Measurements from ENCODE around the gene PSD4. TPM values are rescaled to one million over a fixed set of nuclear protein-coding genes. Genes with fewer than 3 reads are reported as not detected.

PSD4 gene
- total RNA-seq = 100 to 1,000 TPM; 192 to 193 TPM
- 42.1 TPM for polyA plus RNA-seq

GRCh38 chr2:113173542-113174375, at the start of gene PSD4:
TSS of gene PSD4 (plus strand) at chr2:113173971. CDS start at chr2:113182457, 8,486 bp downstream.
- peak; percentile 77 to 94 (median 91) for DNase-seq
- Mint-ChIP-seq H3K27ac (peak within 1 kb of the TSS; percentile 86 to 98 (median 94)), H3K4me1 (peaks cover 70 to 87% (median 76%) of the 10 kb centered on the region in 3 donors), H3K4me3 (peak within 1 kb of the TSS; percentile 89 to 95 (median 93)), H3K36me3 (peaks cover 0 to 38% (median 8%) of the 10 kb centered on the region in 3 donors), H3K27me3 (peaks cover 0 to 3% of the 10 kb centered on the region in 2 donors), H3K9me3 (peaks cover 0 to 3% (median 0%) of the 10 kb centered on the region in 5 donors)
- H3K36me3 ChIP-seq (ENCODE audit: insufficient read depth, low read length) = peaks cover 15% of the 10 kb centered on the region
- POLR2A ChIA-PET = interaction anchor here (0.8 to 4.2 kb wide), 4 partner anchors 9 to 31 kb away, joined by 3 to 40 read pairs (median 6); no protein-coding TSS in a partner anchor
- CTCF ChIA-PET = interaction anchor here (1.0 to 8.0 kb wide), 11 partner anchors 10 to 216 kb away, joined by 3 to 135 read pairs (median 7); no protein-coding TSS in a partner anchor
- H3K27me3 ChIP-seq (ENCODE audit: insufficient read depth, low read length, poor library complexity, severe bottlenecking) = no peaks in the 10 kb centered on the region
- peaks cover 76% of the 10 kb centered on the region for H3K4me1 ChIP-seq (ENCODE audit: insufficient read depth, low read length)
- H3K4me3 ChIP-seq (ENCODE audit: low read length) = peak within 1 kb of the TSS; percentile 88
- H3K9me3 ChIP-seq (ENCODE audit: low read length) = no peaks in the 10 kb centered on the region
- H3K27ac ChIP-seq (ENCODE audit: low read depth, low read length) = peak within 1 kb of the TSS; percentile 77

DNA sequence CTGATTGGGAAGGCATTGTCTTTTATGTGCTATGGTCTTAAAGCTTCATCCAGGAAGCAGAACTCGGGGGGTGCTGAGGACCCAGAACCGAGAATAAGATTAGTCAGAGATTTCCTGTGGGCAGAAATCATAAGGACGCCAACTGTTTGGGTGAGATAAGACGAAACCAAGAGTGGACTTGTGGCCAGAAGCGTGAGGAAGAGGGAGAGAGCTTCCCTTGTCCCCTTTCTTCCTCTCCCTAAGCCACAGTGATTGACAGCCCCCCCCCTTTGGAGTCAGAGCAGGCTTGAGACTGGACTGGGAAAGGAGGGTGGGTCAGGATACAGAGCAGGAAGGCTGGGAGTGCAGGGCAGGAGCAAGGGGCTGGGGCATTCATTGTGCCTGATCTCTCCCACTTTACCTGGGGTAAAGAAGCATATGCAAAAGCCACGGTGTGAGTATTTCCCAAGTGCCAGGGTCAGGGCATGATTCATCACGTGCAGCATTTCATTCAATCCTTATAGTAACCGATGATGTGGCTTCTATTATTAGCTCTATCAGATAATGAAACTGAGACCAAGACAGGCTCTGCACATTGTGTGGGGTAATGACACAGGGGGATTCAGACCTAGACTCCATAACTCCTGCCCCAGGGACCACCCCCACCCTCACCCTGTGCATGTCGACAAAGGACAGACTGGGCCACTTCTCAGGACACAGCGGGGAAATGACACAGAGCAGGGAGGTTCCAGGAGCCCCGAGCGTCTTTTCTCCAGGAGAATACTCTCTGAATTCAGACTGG, 49.4 kb upstream of the PSD4 start:
- H3K4me3 ChIP-seq (ENCODE audit: low read length) = no peak overlapping the region
- no peak overlapping the region for H3K27ac ChIP-seq (ENCODE audit: low read depth, low read length)
- no peaks in the 10 kb centered on the region for H3K36me3 Mint-ChIP-seq
- no peaks in the 10 kb centered on the region for H3K4me1 ChIP-seq (ENCODE audit: insufficient read depth, low read length)
- H3K4me1 Mint-ChIP-seq = peaks cover 6 to 20% (median 12%) of the 10 kb centered on the region in 3 donors
- POLR2A ChIA-PET = no interaction called here
- no peak for DNase-seq
- no peaks in the 10 kb centered on the region for H3K27me3 ChIP-seq (ENCODE audit: insufficient read depth, low read length, poor library complexity, severe bottlenecking)
- no peak overlapping the region for H3K4me3 Mint-ChIP-seq
- no peaks in the 10 kb centered on the region for H3K36me3 ChIP-seq (ENCODE audit: insufficient read depth, low read length)
- no peaks in the 10 kb centered on the region for H3K9me3 Mint-ChIP-seq
- H3K27me3 Mint-ChIP-seq = peaks cover 8 to 26% of the 10 kb centered on the region in 2 donors
- CTCF ChIA-PET = interaction anchor here (1.0 to 2.3 kb wide), 2 partner anchors 13 to 75 kb away, joined by 3 to 12 read pairs; no protein-coding TSS in a partner anchor
- peak overlapping the region in 1 of 8 donors; percentile 38 for H3K27ac Mint-ChIP-seq
- H3K9me3 ChIP-seq (ENCODE audit: low read length) = no peaks in the 10 kb centered on the region

GRCh38 chr2:113124984-113125855, 48.6 kb upstream of the PSD4 start:
- POLR2A ChIA-PET = no interaction called here
- no peak overlapping the region for H3K27ac ChIP-seq (ENCODE audit: low read depth, low read length)
- H3K4me3 ChIP-seq (ENCODE audit: low read length) = no peak overlapping the region
- H3K9me3 ChIP-seq (ENCODE audit: low read length) = no peaks in the 10 kb centered on the region
- H3K36me3 ChIP-seq (ENCODE audit: insufficient read depth, low read length) = no peaks in the 10 kb centered on the region
- CTCF ChIA-PET = interaction anchor here (2.3 kb wide), 1 partner anchor 12 kb away, joined by 12 read pairs; no protein-coding TSS in a partner anchor
- Mint-ChIP-seq H3K36me3 (no peaks in the 10 kb centered on the region), H3K27ac (no peak overlapping the region), H3K27me3 (peaks cover 9 to 26% of the 10 kb centered on the region in 2 donors), H3K9me3 (no peaks in the 10 kb centered on the region), H3K4me3 (no peak overlapping the region), H3K4me1 (peaks cover 6 to 20% (median 12%) of the 10 kb centered on the region in 3 donors)
- no peaks in the 10 kb centered on the region for H3K27me3 ChIP-seq (ENCODE audit: insufficient read depth, low read length, poor library complexity, severe bottlenecking)
- no peaks in the 10 kb centered on the region for H3K4me1 ChIP-seq (ENCODE audit: insufficient read depth, low read length)
- DNase-seq = no peak

DNA sequence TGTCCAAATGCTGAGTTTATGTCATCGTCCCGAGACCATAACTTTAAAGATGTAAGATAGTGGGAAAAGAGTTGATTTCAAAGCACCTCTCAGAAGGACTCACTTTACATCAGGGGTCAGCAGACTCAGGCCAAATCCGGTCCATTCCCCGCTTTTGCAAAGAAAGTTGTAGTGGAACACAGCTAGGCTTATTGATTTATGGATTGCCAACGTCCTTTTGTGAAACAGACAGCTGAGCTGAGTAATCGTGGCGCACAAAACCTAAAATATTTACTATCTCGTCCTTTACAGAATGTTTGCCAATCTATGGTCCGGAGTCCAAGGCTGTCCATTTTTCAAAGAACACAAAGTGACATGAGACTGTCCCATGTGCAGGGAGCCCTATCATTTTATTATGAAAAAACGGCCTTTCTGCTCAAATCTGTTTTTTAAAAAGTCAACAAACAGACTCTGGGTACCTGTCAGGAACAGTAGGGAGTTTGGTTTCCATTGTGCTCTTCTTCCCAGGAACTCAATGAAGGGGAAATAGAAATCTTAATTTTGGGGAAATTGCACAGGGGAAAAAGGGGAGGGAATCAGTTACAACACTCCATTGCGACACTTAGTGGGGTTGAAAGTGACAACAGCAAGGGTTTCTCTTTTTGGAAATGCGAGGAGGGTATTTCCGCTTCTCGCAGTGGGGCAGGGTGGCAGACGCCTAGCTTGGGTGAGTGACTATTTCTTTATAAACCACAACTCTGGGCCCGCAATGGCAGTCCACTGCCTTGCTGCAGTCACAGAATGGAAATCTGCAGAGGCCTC, 46.7 kb upstream of the PSD4 start, which contains the start of gene IL1RN:
Gene IL1RN (plus strand): TSS at position 754 of the 801 bp plus-strand sequence. CDS start 27 bp downstream, at position 781.
- H3K4me3 ChIP-seq (ENCODE audit: low read length) = no peak within 1 kb of the TSS

GRCh38 chr2:113127646-113128570, 45.9 kb upstream of the PSD4 start:
- Histone ChIP-seq H3K4me3 (ENCODE audit: low read length) (no peak overlapping the region), H3K36me3 (ENCODE audit: insufficient read depth, low read length) (no peaks in the 10 kb centered on the region), H3K9me3 (ENCODE audit: low read length) (no peaks in the 10 kb centered on the region), H3K27ac (ENCODE audit: low read depth, low read length) (no peak overlapping the region), H3K4me1 (ENCODE audit: insufficient read depth, low read length) (no peaks in the 10 kb centered on the region), H3K27me3 (ENCODE audit: insufficient read depth, low read length, poor library complexity, severe bottlenecking) (no peaks in the 10 kb centered on the region)
- peaks cover 9 to 16% of the 10 kb centered on the region in 2 donors for H3K27me3 Mint-ChIP-seq
- CTCF ChIA-PET = interaction anchor here (1.0 to 2.6 kb wide), 3 partner anchors 9 to 76 kb away, joined by 3 to 9 read pairs (median 4); no protein-coding TSS in a partner anchor
- no peaks in the 10 kb centered on the region for H3K9me3 Mint-ChIP-seq
- no peak overlapping the region for H3K4me3 Mint-ChIP-seq
- POLR2A ChIA-PET = no interaction called here
- H3K27ac Mint-ChIP-seq = no peak overlapping the region
- H3K36me3 Mint-ChIP-seq = no peaks in the 10 kb centered on the region
- peaks cover 6 to 20% (median 12%) of the 10 kb centered on the region in 3 donors for H3K4me1 Mint-ChIP-seq
- DNase-seq = no peak

More for the DNA sequence above, 46.7 kb upstream of the PSD4 start, which contains the start of gene IL1RN:
- Mint-ChIP-seq H3K9me3 (no peaks in the 10 kb centered on the region), H3K4me1 (peaks cover 6 to 20% (median 12%) of the 10 kb centered on the region in 3 donors), H3K27ac (peak within 1 kb of the TSS in 1 of 8 donors; percentile 32), H3K27me3 (peaks cover 9 to 20% of the 10 kb centered on the region in 2 donors), H3K4me3 (no peak within 1 kb of the TSS), H3K36me3 (no peaks in the 10 kb centered on the region)
- Histone ChIP-seq H3K36me3 (ENCODE audit: insufficient read depth, low read length) (no peaks in the 10 kb centered on the region), H3K27me3 (ENCODE audit: insufficient read depth, low read length, poor library complexity, severe bottlenecking) (no peaks in the 10 kb centered on the region), H3K4me1 (ENCODE audit: insufficient read depth, low read length) (no peaks in the 10 kb centered on the region), H3K9me3 (ENCODE audit: low read length) (no peaks in the 10 kb centered on the region), H3K27ac (ENCODE audit: low read depth, low read length) (no peak within 1 kb of the TSS)
- ChIA-PET CTCF (interaction anchor here (0.8 to 2.3 kb wide), 2 partner anchors 10 to 72 kb away, joined by 3 to 12 read pairs; no protein-coding TSS in a partner anchor), POLR2A (no interaction called here)
- DNase-seq = no peak

- no peak overlapping the region for H3K4me3 ChIP-seq (ENCODE audit: low read length)
- peaks cover 5 to 9% of the 10 kb centered on the region in 2 donors for H3K27me3 Mint-ChIP-seq
- no peak for DNase-seq
- CTCF ChIA-PET = interaction anchor here (0.8 to 2.6 kb wide), 6 partner anchors 9 to 261 kb away, joined by 3 to 9 read pairs (median 4); no protein-coding TSS in a partner anchor
- H3K4me1 ChIP-seq (ENCODE audit: insufficient read depth, low read length) = no peaks in the 10 kb centered on the region
- H3K27ac Mint-ChIP-seq = peak overlapping the region in 2 of 8 donors; percentile 4 to 43
- no peaks in the 10 kb centered on the region for H3K36me3 Mint-ChIP-seq
- H3K4me1 Mint-ChIP-seq = peaks cover under 1 to 9% (median 3%) of the 10 kb centered on the region in 3 donors
- no peaks in the 10 kb centered on the region for H3K9me3 Mint-ChIP-seq
- H3K4me3 Mint-ChIP-seq = no peak overlapping the region
- no peaks in the 10 kb centered on the region for H3K27me3 ChIP-seq (ENCODE audit: insufficient read depth, low read length, poor library complexity, severe bottlenecking)
- no peak overlapping the region for H3K27ac ChIP-seq (ENCODE audit: low read depth, low read length)
- H3K36me3 ChIP-seq (ENCODE audit: insufficient read depth, low read length) = no peaks in the 10 kb centered on the region
- H3K9me3 ChIP-seq (ENCODE audit: low read length) = no peaks in the 10 kb centered on the region
- POLR2A ChIA-PET = no interaction called here
These were observed 44.2 kb upstream of the PSD4 start for GRCh38 chr2:113129519-113130078.

Measured in CD8-positive, alpha-beta memory T cell (primary cell).